NCI-H2227 (cell line): ENCODE results near the gene WDR47.

ENCODE experiments used
- DNase-seq: peaks from one replicate; lab custom pipeline; 2025; ENCODE audit not compliant: unreplicated experiment; lab: John Stamatoyannopoulos, UW

WDR47 gene

DNA sequence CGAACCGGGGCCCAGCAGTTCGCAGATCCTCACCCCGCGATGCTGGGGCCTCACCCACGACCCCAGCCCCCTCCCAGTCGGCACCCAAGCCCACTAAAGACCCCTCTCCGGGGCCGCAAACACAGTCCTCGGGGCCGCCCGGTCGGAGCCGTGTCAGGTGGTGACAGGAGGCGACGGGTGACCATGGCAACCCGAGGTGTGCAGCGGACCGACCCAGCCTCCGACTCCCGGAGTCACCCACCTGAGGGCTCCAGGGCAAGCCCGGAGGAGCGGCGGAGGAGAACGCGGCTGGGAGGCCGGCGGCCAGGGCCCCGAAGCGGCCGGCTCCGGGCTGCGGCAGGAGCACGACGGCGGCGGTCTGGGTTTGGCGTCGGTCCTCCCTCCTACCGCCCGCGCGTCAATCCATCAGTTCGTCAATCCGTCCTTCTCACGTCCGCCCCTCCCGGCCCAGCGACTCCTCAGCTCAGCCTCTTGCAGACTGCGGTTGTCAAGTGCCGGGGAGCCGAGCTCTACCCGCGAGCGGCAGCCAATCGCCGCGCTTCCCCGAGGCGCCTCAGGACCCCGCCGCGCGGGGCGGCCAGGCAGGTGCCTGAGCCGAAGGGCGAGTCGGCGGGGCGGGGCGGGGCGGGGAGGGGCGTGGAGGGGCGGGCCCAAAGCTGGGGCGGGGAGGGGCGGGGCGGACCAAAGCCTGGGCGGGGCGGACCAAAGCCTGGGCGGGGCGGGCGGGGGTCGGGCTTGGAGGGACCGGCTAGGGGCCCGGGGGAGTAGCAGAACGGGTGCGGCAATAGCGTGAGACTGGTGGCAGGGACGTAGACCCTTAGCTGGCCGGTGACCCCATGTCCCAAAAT, at the start of gene WDR47:
WDR47 (minus strand) TSS at position 482 of the 848 bp plus-strand sequence. CDS start 18,590 bp downstream, outside the sequence.
- DNase-seq = peak; percentile 98

DNA sequence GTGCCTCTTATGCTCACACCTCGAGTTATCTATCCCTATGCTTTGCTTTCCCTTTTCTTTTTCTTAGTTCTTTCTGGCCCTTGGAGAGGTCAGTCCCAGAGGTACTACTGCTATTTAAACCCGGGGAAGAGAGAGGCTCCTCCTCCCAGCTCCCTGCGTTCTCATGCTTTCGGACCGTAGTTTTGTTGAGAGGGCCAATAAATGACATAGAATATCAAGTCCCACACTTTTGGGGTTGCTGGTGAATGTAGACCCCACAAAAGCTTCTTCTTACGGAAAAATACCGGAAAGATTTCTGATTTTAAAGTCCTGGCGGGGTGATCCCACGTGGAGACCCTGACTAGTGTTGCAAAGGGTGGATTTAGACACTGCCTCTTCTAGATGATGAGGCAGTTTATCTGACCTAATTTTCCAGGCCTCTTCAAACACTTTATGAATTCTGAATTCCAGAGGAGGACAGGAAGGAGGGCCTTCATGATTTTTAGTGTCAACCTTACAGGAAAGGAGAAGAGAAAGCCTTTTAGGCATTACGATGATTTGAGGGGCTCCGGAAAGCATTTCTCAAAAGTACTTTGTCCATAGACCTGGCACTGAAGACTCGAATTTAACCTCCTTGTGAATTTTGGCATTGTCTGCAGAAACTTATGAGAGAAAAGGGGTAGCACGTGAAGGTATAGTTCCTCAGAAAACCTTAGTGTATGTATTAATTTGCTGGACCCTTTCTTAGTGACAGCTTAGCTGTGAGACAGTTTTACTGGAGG, 49.4 kb upstream of the WDR47 start:
- peak; percentile 71 for DNase-seq

DNA sequence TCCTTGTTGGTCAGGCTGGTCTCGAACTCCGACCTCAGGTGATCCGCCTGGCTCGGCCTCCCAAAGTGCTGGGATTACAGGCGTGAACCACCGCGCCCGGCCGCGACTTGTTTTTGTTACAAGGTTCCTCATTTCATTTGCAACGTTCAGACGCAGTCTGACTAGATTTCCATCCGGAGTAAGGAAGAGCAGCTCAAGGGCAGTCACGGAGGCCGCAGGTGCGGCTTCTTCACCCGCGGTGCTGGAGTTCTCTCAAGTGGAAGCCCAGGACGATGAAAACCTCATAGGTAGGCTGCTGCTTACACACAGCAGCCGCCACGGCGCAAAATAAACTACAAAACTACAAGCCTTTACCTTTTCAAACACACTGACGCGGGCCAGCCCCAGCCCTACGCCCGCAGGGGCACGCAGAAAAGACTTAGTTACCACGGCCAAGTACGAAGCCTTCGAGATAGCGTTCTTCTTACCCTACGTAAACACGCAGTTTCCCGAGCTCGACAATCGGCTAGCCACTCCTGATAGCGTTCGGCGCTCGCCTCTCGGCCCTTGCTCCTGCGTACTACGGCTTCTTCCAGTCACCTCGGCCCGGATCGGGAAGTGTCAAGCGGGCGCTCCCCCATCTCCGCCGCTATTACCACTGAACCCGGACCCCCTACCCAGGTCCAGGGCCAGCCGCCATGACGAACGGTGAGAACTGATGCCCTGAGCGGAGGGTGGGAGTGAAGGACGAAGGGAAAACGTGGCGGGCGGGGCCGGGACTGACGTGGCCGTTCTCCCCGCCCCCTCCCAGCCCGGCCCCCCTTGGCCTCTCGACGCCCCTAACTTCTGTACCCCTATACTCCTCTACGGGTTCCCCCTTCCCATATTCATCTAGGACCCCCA, 48.5 kb upstream of the WDR47 start, which contains the start of gene TMEM167B:
TMEM167B (plus strand) TSS at position 569 of the 882 bp plus-strand sequence; CDS start at position 678, 109 bp downstream.
- peak; percentile 96 for DNase-seq

DNA sequence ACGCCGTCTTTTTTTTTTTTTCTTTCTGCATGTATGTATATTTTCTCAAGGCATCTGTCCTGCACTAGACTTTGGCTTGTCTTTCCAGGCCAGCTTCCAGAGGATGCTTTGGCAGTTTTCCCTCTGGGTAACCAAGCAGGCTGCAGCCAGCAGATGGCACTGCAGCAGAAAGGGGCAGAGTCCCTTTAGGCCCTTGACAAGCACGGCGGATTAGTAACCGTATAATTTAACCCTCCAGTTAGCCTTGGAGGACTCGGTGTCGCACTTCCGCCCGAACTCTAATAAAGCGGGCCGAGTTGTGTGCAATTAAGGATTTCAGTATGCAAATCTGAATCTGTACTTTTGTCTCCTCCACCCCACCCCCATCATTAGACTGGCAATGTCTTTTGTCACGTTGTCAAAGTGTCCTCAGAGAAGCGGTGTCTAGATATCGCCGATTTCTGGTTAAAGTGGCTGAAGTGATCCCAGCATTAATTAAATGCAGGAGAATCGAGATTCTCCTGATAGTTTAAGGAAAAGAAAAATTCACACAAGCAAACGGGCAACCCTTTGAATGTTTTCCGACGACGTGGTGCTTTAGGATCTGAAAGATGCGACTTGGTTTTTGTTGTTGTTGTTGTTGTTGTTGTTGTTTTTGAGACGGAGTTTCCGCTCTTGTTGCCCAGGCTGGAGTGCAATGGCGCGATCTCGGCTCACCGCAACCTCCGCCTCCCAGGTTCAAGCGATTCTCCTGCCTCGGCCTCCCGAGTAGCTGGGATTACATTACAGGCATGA, 47.5 kb upstream of the WDR47 start:
- DNase-seq = peak; percentile 92

DNA sequence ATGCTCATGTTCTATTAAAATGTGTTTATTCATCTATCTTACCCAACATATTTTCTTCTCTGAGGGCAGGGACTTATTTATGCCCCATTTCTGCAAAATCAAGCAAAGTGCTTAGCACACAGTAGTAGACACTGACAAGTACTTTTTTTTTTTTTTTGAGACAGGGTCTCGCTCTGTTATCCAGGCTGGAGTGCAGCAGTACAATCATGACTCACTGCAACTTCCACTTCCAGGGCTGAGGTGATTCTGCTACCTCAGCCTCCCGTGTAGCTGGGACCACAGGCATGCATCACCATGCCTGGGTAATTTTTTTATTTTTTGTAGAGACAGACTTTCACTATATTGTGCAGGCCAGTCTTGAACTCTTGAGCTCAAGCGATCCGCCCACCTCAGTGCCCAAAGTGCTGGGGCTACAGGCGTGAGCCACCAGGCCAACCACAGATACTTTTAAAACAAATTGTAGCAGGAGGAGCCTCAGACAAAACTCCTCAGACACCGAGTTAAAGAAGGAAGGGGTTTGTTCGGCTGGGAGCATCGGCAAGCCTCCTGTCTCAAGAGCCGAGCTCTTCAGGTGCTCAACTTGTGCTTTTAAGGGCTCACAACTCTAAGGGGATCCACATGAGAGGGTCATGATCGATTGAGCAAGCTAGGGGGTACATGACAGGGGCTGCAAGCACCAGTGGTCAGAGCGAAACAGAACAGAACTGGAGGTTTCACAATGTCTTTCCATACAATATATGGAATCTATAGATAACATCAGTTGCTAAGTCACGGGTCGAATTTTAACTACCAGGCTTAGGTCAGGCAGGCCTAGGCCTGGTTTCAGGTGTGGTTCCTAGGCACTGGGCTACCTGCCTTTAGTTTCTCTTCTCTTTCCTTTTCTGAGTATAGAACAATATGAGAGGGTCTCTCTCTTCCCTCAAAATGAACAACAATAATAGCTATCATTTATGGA, 42.9 kb upstream of the WDR47 start:
- DNase-seq = no peak

DNA sequence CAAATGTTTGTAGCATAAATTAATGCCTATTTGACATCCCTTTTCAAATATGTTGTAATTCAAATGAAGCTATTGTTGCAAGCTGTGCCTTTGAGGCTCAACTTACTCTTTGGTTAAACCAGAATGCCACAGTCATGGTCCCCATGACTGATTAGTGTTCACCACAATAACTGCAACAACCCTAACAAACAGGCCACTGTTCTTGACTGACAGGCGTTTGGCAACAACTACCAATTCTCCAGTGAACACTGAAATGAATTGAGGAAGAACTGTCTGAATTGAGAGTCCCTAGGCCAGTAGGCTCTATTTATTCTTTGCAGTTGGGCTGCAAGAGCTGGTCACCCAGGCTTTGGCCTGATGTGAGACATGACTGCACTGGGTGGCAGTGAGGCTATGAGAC, 42.0 kb upstream of the WDR47 start:
- no peak for DNase-seq

DNA sequence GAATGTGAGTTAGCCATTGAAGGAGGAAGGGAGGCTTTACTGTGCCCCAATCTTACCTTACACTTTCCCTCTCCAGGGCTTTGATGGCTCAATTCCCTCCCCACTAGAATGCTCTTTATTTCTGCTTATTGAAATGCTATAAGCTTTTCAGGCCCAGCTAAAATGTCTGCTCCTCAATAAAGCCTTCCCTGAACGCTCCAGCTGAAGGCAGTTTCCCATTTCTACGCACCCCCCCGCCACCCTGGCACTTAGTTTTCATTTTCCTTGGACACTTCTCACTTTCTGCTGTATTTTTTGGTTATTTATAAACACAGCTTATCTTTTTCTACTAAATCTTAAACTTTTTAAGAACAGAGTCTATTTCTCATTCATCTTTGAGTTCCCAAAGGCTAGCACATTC, 41.6 kb upstream of the WDR47 start:
- no peak for DNase-seq

DNA sequence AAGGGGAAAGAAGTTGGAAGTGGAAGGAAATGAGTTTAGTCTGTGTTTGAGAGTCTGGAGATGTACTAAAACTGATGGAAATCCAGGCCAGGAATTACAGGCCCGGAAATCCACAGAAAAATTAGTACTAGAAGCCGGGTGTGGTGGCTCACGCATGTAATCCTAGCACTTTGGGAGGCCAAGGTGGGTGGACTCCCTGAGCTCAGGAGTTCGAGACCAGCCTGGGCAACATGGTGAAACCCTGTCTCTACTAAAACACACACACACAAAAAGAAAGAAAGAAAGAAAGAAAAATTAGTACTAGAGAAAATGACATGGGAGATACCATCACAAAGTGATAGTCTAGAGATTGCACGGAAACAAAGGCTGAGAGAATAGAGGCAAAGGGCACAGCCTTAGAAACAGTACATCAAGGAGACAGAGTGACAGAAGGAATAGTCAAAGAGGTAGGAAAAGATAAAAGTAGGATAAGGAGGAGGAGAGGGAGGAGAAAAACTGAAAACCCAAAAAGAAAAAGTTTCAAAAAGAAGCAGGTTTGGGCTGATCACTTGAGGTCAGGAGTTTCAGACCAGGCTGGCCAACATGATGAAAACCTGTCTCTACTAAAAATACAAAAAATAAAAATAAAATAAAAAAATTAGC, 38.7 kb upstream of the WDR47 start:
- DNase-seq = no peak

DNA sequence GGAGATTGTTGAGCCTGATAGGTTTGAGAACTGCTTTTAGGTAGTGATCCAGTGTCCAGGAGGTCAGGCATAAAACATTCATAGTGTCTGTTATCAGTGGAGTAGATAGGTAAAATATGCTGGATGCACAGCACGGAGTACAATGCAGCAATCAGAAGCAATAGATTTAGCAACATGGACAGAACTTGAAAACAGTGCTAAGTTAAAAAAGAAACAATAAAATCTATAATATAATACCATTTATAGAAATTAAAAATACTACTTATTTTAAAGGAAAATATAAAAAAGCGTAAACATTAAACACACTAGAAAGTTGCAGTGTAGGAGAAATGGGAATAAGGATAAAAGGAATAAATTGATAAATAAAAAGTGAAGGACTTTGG, 37.3 kb upstream of the WDR47 start:
- DNase-seq = no peak

DNA sequence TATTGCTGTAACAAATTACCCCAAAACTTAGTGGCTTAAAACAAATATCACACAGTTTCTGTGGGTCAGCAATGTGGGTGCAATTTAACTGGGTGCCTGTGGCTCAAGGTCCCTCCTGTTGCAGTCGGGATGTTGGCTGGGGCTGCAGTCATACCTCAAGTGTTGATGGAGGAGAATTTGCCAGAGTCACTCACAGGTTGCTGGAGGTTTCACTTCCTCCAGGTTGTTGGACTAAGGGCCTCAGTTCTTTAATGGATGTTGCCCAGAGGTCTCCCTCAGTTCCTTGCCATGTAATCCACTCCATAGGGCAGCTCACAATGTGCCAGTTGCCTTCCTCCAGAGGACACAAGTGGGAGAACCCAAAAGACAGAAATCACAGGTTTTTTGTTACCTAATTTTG, 36.4 kb upstream of the WDR47 start:
- DNase-seq = no peak

DNA sequence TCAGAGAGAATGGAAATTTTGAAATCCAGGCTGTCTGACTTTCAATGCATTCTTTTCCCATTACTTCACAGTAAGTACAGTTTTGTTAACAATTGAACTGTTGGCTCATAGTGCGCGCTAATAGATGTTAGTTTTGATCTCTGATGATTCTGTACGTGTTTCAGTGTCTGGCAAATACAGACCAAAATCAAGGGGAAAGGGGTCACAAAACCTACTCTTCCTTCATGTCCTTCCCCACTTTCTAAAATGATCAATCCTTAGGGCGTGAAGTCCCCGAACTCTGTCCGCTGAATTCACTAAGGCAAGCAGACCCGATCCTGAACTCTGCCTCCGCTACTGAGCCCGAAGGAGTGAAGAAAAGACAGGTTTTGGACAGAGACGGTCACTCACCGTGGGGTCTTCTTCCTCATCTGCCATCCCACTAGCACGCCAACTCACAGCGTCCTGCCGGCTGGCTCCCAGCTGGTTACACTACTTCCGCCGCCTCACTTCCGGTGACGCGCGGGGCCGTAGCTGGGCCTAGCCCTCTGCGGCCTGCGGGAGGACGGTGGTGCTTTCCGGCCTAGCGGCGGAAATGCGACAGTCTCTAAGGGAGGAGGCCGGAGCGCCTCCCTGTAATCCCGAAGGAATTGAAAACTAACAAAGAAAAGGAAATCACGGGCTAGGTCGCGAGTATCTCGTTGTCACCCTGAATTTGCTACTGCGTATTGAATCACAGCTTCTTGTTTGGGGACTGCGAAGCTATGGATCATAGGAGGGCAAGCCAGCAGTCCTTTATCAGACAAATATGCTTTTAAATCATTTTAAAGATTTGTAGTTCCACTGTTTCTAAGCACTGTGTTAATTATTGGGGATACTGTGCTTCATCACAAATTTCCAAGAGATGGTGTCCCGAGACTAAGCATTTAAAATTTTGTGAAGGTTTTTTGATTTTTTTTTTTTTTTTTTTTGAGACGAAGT, 33.9 kb upstream of the WDR47 start, which contains the start of gene TAF13:
TAF13 (minus strand) TSS at position 473 of the 960 bp plus-strand sequence; CDS start at position 417, 56 bp downstream.
- peak; percentile 98 for DNase-seq

DNA sequence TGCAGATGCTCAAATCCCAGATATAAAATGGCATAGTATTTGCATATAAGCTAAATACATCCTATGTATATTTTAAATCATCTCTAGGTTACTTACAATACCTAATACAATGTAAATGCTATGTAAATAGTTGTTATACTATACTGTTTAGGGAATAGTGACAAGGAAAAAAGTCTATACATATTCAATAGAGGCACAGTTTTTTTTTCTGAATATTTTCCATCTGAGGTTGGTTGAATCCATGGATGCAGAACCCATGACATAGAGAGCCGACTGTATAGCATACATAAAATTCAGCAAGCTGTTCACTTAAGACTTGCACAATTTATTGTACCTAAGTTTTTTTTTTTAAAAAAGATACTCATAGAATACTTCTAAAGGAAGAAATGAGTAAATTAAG, 27.4 kb upstream of the WDR47 start:
- DNase-seq = no peak

DNA sequence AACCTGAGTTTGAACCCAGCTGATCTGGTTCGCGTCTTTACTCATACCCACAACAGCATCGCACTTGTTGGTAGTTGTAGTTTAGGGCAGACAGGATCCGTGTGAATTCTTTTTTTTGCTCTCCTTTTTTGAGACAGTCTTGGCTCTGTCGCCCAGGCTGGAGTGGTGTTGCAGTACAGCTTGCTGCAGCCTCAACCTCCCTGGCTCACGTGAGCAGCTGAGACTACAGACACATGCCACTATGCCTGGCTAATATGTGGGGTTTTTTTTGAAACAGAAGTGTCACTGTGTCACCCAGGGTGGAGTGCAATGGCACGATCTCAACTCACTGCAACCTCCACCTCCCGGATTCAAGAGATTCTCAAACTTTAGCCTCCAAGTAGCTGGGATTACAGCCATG, 26.0 kb upstream of the WDR47 start:
- DNase-seq = no peak

DNA sequence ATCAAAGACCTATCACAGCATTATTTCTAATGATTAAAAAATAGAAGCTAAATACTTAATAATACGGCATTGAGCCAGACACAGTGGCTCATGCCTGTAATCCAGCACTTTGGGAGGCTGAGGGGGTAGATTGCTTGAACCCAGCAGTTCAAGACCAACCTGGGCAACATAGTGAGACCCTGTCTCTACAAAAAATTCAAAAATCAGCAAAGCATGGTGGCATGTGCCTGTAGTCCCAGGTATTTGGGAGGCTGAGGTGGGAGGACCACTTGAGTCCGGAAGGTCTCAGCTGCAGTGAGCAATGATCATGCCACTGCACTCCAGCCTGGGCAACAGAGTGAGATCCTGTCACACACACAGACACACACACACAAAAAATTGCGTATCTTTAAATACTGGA, 23.2 kb upstream of the WDR47 start:
- no peak for DNase-seq

DNA sequence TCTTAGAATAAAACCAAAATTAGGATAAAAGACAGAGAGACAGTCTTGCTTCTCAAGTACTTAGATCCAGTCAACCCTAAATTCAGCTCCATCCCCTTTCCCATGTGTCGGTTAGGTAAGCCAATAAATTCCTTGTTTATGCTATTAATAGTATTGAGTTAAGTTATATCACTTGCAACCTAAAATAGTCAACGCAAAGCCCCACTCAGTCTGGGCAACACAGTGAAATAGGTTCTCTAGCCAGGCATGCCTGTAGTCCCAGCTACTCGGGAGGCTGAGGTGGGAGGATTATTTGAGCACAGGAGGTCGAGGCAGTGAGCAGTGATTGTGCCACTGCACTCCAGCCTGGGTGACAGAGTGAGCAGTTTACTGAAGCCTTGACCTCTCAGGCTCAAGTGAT, 19.3 kb upstream of the WDR47 start:
- DNase-seq = no peak

DNA sequence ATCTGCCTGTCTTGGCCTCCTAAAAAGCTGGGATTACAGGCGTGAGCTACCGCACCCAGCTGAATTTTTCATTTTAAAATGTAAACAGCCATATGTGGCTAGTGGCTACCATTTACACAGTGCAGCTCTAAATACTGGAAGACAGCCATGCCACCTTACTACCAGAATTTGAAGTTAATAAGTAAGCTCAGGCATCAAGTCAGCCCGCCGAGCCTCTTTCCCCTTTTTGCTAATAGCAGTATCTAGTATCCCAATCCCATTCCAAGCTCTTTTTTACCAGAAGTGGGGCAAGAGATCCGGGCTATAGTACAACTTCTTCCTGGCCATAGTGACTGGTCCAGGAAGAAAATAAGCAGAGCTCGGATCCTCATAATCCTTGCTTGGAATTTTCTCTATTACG, 18.8 kb upstream of the WDR47 start:
- no peak for DNase-seq

DNA sequence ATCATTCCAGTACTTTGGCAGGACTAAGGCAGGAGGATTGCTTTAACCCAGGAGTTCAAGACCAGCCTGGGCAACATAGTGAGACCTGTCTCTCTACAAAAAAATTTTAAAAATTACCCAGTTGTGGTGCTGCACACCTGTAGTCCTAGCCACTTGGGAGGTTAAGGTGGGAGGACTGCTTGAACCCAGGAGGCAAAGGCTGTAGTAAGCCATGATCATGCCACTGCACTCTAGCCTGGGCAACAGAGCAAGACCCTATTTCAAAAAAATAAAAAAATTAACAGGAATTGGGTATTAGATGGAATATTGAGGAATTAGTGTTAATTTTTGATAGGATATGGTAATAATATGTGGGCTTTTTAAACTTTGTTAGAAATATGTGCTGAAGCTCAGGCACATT, 17.1 kb upstream of the WDR47 start:
- no peak for DNase-seq

DNA sequence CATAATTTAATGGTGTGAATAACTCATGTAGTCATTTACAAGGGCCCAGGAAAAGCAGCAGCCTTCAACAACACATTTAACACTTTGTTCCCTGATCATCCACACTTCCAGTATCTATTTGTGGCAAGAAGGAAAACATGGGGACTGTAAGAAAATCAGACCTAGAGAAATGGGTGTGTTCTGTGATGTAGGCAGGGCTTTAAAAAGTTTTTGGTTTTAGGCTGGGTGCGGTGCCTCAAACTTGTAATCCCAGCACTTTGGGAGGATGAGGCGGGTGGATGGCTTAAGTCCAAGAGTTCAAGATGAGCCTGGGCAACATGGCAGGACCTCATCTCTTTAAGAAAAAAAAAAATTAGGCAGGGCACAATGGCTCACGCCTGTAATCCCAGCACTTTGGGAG, 14.2 kb upstream of the WDR47 start:
- DNase-seq = no peak
